Stimulated activated CD4-positive, alpha-beta T cell treated with anti-CD3 and anti-CD28 coated beads, TNF-alpha, amount 100 ng/mL, for 48 hours (primary cell): ENCODE measurements around the gene CMYA5.
"Not testable (repeated sequence)": the region's sequence is repeated elsewhere in the genome, so short reads cannot be mapped to it uniquely, and the experiment has no call there.

Experiments used
- DNase-seq, 3 donors: peaks; one replicate each; pipeline ENCODE4 v3.0.0-alpha.2; 2020; ENCODE audit warnings: low read depth in 3 of 3

CMYA5 gene

DNA sequence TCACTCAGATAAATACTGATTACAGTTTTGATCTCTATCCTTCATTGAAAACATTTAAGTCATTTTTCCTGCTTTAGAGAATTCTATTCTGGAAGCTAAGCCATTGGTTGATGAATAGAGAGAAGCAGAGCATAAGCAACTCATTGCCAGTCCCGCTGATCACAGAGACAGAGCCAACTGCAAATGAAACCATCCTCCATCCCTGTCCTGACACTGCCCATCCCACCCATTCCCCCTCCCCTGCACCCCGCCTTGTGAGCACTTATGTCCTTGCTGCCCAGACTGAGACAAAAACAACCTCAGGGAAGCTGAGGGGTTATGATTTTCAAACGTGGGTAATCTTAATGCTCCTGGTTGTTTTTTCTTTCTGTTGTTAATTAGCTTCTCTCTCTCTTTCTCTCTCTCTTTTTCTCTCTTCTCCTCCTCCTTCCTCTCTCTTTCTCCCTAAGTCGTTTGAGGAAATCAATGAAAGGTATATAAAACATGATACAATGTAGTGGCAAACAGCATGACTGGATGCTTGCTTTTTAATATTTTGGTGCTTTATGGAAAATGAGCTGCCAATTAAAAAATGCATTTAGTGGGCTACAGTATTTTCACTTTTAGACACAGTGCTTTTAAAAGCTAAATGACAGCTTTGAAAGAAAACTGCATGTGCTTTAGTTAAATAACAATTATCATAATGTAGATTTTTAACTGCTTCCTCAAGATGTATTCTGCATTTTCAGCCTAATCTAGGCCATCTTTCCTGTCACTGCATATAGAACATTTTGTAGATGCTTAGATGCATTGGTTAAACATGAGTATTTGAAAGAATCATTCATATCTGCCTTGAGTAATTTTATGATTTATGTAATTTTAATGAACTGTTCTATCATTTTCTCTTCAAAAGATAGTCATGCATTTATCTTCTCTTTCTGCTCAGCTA, 57.3 kb downstream of the CMYA5 start:
- DNase-seq: no peak

DNA sequence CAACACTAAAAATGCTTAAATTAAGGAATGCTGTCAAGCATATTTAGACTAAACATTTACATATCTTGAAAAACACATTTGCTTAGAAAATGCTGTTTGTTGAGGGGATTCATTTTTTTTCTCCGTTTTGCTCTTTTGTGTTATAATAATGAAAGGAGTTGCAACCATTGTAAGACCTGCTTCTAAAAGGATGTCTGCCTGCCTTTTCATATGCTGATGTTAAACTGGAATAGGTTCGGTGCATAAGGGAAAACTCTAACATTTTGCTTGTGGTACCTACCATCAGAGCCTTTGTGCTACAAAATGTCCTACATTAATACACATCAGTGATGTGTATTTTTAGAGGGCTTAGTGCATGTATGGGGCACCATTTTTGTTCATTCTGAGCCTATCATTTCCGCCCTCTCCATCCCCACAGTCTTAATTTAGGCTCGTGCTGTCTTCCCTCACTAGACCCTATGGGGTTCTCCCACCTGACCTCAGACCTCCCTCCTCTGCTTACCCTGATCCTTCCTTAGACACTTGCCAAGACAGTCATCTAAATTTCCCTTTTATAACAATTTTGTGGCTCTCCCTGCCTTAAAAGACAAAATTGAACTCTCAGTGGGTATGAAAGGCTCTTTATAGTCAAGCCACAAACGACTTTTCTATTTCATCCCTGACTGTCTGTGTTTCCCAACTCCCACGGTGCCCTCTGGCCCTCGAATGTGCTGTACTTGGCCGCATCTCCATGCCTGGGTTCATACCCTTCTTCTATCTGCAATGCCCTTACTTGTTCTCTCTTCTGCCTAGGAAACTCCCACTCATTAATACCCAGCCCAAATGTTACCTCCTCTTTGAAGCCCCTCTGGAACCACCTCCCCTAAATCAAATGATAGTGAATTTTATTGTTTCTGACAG, 61.2 kb downstream of the CMYA5 start:
- no peak for DNase-seq

DNA sequence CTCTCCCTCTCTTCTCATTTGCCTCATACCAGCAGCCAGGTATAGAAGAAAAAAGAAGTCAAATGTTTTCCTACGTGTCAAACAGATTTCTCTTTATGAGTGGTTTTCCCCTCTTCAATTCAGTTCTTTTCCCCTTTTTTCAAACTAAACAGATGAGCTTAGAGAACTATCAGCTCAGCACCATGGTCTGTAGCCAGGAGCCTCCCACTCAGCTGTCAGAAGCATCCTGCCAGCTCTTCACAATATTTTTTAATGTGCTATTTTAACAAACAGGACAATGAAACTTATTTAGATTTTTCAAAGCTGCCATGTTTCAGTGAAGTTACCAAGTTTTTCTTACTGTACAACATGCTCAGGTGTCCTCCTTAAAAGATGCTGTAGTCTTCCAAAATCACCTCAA, 63.5 kb downstream of the CMYA5 start:
- DNase-seq: no peak

- DNase-seq: no peak
These were observed 64.4 kb downstream of the CMYA5 start for GRCh38 chr5:79753877-79754645.

GRCh38 chr5:79754865-79755555, 65.4 kb downstream of the CMYA5 start:
- DNase-seq: no peak

DNA sequence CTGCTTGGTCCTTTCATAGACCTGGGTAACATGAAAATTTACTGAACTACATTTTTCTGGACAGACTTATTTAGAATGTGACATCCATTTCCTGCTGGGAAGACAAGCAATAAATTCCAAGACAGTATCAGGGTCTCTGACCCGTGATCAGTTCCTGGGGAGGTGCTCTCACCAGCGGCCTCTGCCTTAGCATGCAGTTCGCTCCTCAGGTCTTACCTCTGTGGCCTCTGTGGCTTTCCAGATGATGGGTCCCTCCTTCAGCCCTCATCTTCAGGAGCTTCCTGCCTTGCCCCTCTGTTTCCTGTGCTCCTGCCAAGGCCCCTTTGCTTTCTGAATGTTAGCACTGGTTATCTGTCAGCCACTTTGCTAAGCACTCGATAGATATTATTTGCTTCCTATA, 66.4 kb downstream of the CMYA5 start:
- no peak for DNase-seq

GRCh38 chr5:79759436-79759835, 69.8 kb downstream of the CMYA5 start:
- DNase-seq: no peak

- DNase-seq: no peak
These were observed 70.2 kb downstream of the CMYA5 start for GRCh38 chr5:79759848-79760247.

DNA sequence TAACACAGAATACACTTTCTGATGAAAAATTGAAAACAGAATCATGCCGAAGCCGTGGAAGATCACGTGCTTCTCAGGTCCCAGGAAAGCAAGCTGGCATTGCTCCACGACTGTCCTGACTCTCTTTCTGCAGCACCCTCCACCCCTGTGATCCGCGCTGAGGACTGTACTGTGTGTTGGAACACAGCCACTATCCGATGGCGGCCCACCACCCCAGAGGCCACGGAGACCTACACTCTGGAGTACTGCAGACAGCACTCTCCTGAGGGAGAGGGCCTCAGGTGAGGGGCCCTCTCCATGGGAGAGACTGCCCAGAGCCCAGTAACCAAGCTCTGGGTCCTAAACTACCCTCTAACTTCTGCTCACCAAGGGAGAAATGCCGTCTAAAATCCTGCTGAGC, 73.3 kb downstream of the CMYA5 start:
- no peak for DNase-seq

GRCh38 chr5:79764147-79764546, 74.5 kb downstream of the CMYA5 start:
- not testable (repeated sequence) for DNase-seq

GRCh38 chr5:79771387-79771786, 81.8 kb downstream of the CMYA5 start:
- DNase-seq: no peak

- no peak for DNase-seq
These were observed 83.0 kb downstream of the CMYA5 start for GRCh38 chr5:79772651-79773050.

DNA sequence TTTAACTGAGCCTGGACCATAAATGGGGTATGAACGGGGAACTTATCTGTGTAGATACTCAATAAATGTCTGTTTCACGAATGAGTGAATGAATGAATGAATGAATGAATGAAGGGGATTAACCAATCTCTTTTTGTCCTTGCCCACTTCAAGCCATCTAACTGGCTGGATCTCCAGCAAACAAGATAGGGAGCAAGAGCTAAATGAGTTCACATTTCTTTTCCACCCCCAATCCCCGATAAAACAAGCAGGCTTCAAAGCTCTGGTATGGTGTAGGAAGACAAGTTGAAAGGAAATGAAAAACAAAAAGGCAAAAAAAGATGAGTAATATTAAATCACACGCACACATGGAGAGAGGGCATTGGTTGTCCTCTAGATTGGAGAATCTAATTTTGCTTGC, 84.0 kb downstream of the CMYA5 start:
- DNase-seq: no peak

- DNase-seq: no peak
These were observed 84.7 kb downstream of the CMYA5 start for GRCh38 chr5:79774171-79774854.

DNA sequence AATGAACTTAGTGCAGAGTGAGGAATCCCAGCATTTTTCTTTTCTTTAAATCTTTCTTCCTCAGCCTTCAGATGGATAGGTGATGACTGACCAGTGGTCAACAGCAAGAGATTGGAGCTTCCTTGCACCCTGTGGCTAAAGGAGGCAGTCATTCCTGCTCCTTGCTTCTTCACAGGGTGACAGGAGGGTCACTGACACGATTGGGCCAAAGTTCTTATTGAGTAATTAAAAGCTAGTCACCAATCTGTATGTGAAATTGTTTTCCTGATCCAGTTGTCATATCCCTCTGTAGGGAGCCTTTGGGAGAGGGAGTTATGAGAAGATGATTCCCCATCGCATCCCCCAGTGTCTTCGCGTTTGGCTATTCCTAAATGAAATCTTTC, 85.2 kb downstream of the CMYA5 start:
- DNase-seq: no peak

- not testable (repeated sequence) for DNase-seq
These were observed 95.1 kb downstream of the CMYA5 start for GRCh38 chr5:79784741-79785140.

DNA sequence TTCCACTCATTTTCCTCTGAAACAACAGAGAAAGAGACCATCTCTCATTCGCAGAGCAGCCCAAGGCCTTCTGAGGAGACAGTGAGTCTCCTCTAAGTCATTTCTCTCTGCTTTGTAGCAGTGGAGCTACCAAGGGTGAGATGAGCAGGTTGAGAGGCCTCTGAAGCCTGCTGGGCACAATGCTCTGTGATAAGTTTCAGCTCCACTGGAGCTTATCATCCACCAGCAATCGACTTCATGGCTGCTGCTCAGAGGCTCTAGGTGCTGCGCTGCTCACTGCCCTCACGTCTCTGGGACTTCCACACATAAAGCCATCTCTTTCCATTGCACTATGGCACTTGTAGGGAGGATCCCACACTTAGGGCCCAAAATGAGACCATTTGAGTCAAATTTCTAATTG, 96.3 kb downstream of the CMYA5 start:
- DNase-seq: no peak

DNA sequence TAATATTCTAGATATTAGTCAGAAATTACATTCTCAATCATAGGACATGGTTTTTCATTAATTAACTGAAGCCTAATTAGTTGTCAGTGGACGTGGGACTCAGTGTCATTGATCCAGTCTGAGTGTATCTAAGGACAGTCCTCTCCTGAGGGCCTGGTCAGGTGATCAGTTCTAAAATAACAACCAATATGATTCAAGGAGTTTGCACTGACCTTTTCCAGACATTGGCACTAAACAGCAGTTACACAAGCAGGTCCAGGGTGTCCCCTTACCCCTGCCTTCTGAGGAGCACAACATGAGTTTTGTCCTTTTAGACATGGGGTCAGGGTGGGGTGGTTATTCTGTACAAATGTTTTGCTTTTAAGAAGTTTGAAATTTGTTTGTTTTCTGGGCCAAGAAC, 97.8 kb downstream of the CMYA5 start:
- no peak for DNase-seq

GRCh38 chr5:79791843-79792242, 102.2 kb downstream of the CMYA5 start:
- DNase-seq: no peak

GRCh38 chr5:79792463-79792862, 102.8 kb downstream of the CMYA5 start:
- DNase-seq: no peak

DNA sequence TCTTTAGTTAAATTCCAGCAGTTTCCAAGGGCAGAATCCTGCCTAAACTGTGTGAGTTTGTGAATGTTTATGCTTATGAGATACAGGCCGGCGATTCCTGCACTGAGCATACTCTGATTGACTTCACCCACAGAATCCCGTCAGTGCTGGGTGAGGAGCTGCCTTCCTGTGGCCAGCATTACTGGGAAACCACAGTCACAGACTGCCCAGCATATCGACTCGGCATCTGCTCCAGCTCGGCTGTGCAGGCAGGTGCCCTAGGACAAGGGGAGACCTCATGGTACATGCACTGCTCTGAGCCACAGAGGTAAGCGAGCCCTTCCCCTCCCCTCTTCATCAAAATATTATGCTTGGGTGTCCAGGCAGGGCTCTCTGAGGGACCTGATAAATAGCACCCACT, 103.7 kb downstream of the CMYA5 start:
- no peak for DNase-seq
